ENCODE data around the gene ACTR1B.

Gene ACTR1B

DNA sequence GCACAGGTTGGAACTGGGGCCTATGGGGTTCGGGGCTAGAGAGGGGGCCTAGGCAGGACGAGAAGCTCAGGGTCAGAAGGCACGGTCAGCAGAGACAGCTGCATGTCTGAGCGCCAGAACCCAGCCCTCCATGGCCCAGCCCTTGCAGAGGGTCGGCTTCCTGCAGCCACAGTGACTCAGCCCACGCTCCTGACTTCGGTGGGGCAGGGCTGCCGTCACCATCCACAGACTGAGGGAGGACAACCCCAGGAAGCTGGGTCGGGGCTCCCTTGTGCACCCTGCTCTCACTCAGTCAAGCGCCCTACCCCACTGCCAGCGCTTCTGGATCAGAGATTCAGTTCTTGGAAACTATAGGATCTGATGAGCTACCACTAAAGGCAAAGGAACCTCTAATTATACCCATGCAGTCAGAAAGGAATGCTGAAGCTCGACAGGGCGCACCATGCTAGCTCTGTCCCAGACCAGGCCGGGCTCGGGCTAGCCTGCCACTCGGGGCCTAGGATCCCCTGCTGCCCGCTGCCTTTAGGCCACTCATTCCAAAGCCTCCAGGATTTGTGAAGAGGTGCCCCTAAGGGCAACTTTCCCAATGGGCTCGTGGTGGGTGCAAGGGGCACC lies 3.0 kb downstream of the ACTR1B start:
- Histone ChIP-seq H3K9ac (ENCODE audit: low read depth, low read length) (no peak overlapping the region), H3K4me2 (ENCODE audit: insufficient read depth, low read length) (0 out of 2 replicates have a peak overlapping the region, but pooled peaks have one; percentile 74), H4K20me1 (ENCODE audit: insufficient read depth, low read length) (peaks cover 48% of the 10 kb centered on the region)

DNA sequence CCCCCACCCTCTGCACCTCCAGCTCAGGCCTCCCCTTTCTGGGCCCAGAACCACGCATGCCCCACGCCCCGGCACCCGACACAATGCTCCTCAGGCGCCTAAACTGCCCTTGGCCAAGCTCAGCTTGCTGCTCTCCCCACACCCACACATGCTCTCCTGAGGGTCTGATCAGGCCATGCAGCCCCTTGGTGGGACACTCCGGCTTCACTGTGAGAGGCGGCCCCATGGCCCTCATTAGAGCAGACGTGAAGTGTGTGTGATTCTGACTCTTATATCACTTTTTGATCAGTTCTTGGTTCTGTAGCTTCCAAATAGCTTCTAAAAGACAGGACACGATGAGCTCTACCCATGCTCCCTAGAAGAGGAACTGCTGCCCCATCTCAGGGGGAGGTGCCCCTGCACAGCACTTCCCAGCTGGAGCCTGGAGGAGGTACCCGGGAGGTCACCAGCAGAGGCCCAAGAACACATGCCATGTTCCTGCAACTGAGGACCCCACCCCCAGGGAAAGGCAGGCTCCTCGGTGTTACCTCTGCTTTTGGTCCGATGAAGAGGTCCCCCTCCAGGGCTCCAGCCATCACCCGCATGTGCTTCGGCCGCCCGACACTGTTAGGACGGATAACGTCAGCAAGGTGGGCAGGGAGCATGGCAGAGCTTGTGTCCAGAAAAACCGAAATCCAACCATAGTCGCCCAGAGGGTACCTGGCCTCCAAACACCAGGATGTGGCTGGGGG lies 3.6 kb downstream of the ACTR1B start:
- H3K4me1 ChIP-seq (ENCODE audit: insufficient read depth, low read length): peaks cover 32% of the 10 kb centered on the region
- DNase-seq: no peak
- no peak overlapping the region for H2AFZ ChIP-seq (ENCODE audit: low read depth, low read length)
- peaks cover 42% of the 10 kb centered on the region for H3K79me2 ChIP-seq (ENCODE audit: insufficient read depth, low read length)
- H3K9ac ChIP-seq (ENCODE audit: low read depth, low read length): no peak overlapping the region
- ATAC-seq (ENCODE audit: insufficient read depth, low read depth): no peak
- H4K20me1 ChIP-seq (ENCODE audit: insufficient read depth, low read length): peaks cover 48% of the 10 kb centered on the region
- no peaks in the 10 kb centered on the region for H3K27me3 ChIP-seq (ENCODE audit: insufficient read depth, low read length, poor library complexity)
- no peaks in the 10 kb centered on the region for H3K9me3 ChIP-seq (ENCODE audit: insufficient read depth, low read length, severe bottlenecking)
- no peak overlapping the region for H3K4me2 ChIP-seq (ENCODE audit: insufficient read depth, low read length)
- no peak for TF ChIP-seq EZH2 (IDR thresholded peaks at IDR 0.05; ENCODE audit: borderline replicate concordance, low read depth, low read length, severe bottlenecking)
- TF ChIP-seq, protein P1, sequence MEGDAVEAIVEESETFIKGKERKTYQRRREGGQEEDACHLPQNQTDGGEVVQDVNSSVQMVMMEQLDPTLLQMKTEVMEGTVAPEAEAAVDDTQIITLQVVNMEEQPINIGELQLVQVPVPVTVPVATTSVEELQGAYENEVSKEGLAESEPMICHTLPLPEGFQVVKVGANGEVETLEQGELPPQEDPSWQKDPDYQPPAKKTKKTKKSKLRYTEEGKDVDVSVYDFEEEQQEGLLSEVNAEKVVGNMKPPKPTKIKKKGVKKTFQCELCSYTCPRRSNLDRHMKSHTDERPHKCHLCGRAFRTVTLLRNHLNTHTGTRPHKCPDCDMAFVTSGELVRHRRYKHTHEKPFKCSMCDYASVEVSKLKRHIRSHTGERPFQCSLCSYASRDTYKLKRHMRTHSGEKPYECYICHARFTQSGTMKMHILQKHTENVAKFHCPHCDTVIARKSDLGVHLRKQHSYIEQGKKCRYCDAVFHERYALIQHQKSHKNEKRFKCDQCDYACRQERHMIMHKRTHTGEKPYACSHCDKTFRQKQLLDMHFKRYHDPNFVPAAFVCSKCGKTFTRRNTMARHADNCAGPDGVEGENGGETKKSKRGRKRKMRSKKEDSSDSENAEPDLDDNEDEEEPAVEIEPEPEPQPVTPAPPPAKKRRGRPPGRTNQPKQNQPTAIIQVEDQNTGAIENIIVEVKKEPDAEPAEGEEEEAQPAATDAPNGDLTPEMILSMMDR (IDR thresholded peaks at IDR 0.05; ENCODE audit: borderline replicate concordance, extremely low read depth, low read length, poor library complexity, severe bottlenecking): no peak
- H3K27ac ChIP-seq (ENCODE audit: low read length): no peak overlapping the region
- peaks cover 61% of the 10 kb centered on the region for H3K36me3 ChIP-seq (ENCODE audit: insufficient read depth, low read length)
- no peak overlapping the region for H3K4me3 ChIP-seq (ENCODE audit: low read depth in 1 of 2, low read length in 2 of 2)

More for the DNA sequence above, 3.0 kb downstream of the ACTR1B start:
- Histone ChIP-seq H3K9me3 (ENCODE audit: insufficient read depth, low read length, severe bottlenecking) (no peaks in the 10 kb centered on the region), H3K4me3 (ENCODE audit: low read depth in 1 of 2, low read length in 2 of 2) (no peak overlapping the region), H3K36me3 (ENCODE audit: insufficient read depth, low read length) (peaks cover 61% of the 10 kb centered on the region), H3K27ac (ENCODE audit: low read length) (no peak overlapping the region), H3K27me3 (ENCODE audit: insufficient read depth, low read length, poor library complexity) (no peaks in the 10 kb centered on the region), H3K79me2 (ENCODE audit: insufficient read depth, low read length) (peaks cover 42% of the 10 kb centered on the region), H3K4me1 (ENCODE audit: insufficient read depth, low read length) (peaks cover 34% of the 10 kb centered on the region), H2AFZ (ENCODE audit: low read depth, low read length) (no peak overlapping the region)
- ATAC-seq (ENCODE audit: insufficient read depth, low read depth) (no peak), DNase-seq (no peak)
- no peak for TF ChIP-seq EZH2 (IDR thresholded peaks at IDR 0.05; ENCODE audit: borderline replicate concordance, low read depth, low read length, severe bottlenecking)
- TF ChIP-seq, protein P1 (IDR thresholded peaks at IDR 0.05; ENCODE audit: borderline replicate concordance, extremely low read depth, low read length, poor library complexity, severe bottlenecking): no peak

DNA sequence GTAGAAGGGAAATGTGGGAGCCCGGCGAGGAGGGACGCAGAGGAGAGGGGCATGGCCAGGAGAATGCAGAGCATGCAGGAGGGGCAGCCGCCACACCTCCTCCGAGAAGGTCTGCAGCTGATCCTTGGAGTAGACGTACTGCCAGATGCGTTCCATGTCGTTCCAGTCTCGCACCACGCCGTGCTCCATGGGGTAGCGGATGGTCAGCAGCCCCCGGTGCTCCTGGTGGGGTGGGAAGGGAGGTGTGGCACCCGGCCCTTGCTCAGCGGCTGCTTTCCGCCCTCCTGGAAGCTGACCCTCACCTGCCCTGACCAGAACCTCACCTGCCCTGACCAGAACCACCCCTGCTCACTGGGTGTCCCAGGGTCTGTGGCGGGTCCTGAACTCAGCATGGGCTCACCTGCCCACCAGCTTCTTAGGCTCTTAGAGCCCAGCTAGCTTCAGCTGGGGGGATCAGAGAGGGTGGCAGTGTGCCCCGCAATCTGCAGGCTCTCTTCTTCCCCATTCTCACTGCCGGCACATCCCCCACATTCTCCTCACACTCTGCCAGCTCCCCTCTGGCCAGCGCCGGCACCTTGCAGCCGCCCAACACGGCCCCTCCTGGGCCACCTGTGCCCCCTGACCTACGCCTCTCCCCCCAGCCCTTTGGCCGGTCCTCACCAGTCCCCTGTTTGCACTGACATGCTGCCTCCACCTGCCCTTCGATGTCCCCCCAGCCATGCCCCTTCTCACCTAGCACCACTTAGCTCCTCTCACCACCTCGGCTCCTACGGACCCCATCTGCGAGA lies 4.4 kb downstream of the ACTR1B start:
- Histone ChIP-seq H3K4me3 (ENCODE audit: low read depth in 1 of 2, low read length in 2 of 2) (no peak overlapping the region), H3K79me2 (ENCODE audit: insufficient read depth, low read length) (peaks cover 42% of the 10 kb centered on the region), H3K27me3 (ENCODE audit: insufficient read depth, low read length, poor library complexity) (no peaks in the 10 kb centered on the region), H3K4me1 (ENCODE audit: insufficient read depth, low read length) (peaks cover 25% of the 10 kb centered on the region), H3K9me3 (ENCODE audit: insufficient read depth, low read length, severe bottlenecking) (no peaks in the 10 kb centered on the region), H3K27ac (ENCODE audit: low read length) (no peak overlapping the region), H3K36me3 (ENCODE audit: insufficient read depth, low read length) (peaks cover 65% of the 10 kb centered on the region), H3K9ac (ENCODE audit: low read depth, low read length) (no peak overlapping the region), H3K4me2 (ENCODE audit: insufficient read depth, low read length) (no peak overlapping the region), H4K20me1 (ENCODE audit: insufficient read depth, low read length) (peaks cover 48% of the 10 kb centered on the region), H2AFZ (ENCODE audit: low read depth, low read length) (no peak overlapping the region)
- no peak for TF ChIP-seq EZH2 (IDR thresholded peaks at IDR 0.05; ENCODE audit: borderline replicate concordance, low read depth, low read length, severe bottlenecking)
- TF ChIP-seq, protein P1 (IDR thresholded peaks at IDR 0.05; ENCODE audit: borderline replicate concordance, extremely low read depth, low read length, poor library complexity, severe bottlenecking): no peak
- DNase-seq (no peak), ATAC-seq (ENCODE audit: insufficient read depth, low read depth) (no peak)

All from DND-41 (cell line).